COR-L47 (cell line): ENCODE results near the gene OR2T27.
"Not testable (repeated sequence)": the region's sequence is repeated elsewhere in the genome, so short reads cannot be mapped to it uniquely, and the experiment has no call there.

ENCODE experiments used
- DNase-seq: peaks from one replicate; lab custom pipeline; 2025; lab: John Stamatoyannopoulos, UW

The OR2T27 gene

GRCh38 chr1:248640906-248641305 is 14.4 kb downstream of the OR2T27 start:
- DNase-seq = not testable (repeated sequence)

GRCh38 chr1:248639652-248640051 is 15.7 kb downstream of the OR2T27 start:
- DNase-seq = not testable (repeated sequence)

- not testable (repeated sequence) for DNase-seq
These were observed 18.7 kb downstream of the OR2T27 start for GRCh38 chr1:248636612-248637011.

GRCh38 chr1:248634991-248635390 is 20.3 kb downstream of the OR2T27 start, which contains the start of gene OR2T11:
TSS of gene OR2T11 (minus strand) at chr1:248635091. CDS start at chr1:248627128, 7,963 bp downstream.
- not testable (repeated sequence) for DNase-seq

GRCh38 chr1:248631354-248632008 is 23.8 kb downstream of the OR2T27 start:
- no peak for DNase-seq

GRCh38 chr1:248630551-248630950 is 24.8 kb downstream of the OR2T27 start:
- no peak for DNase-seq

GRCh38 chr1:248627971-248628844 is 27.1 kb downstream of the OR2T27 start:
- DNase-seq = no peak

GRCh38 chr1:248625971-248626370 is 29.4 kb downstream of the OR2T27 start:
- no peak for DNase-seq

GRCh38 chr1:248625166-248625565 is 30.2 kb downstream of the OR2T27 start:
- no peak for DNase-seq

GRCh38 chr1:248622570-248623001 is 32.7 kb downstream of the OR2T27 start:
- no peak for DNase-seq

GRCh38 chr1:248621770-248622169 is 33.6 kb downstream of the OR2T27 start:
- no peak for DNase-seq

GRCh38 chr1:248618878-248619277 is 36.5 kb downstream of the OR2T27 start:
- DNase-seq = no peak

GRCh38 chr1:248618119-248618518 is 37.2 kb downstream of the OR2T27 start:
- no peak for DNase-seq

- no peak for DNase-seq
These were observed 41.6 kb downstream of the OR2T27 start for GRCh38 chr1:248613742-248614141.

GRCh38 chr1:248611883-248612414 is 43.4 kb downstream of the OR2T27 start:
- no peak for DNase-seq

GRCh38 chr1:248610301-248610700 is 45.0 kb downstream of the OR2T27 start:
- DNase-seq = no peak
